Calu3 (cell line): ENCODE data around the gene MYO1B. TPM values are rescaled to one million over a fixed set of nuclear protein-coding genes. Genes with fewer than 3 reads are reported as not detected.

Experiments used
- BruUV-seq: library from RNA; stranded (reverse); fragments of 400-500 nt; replicated peaks from 2 replicates; lab custom pipeline; 2021; lab: Mats Ljungman, UMichigan
- CTCF ChIA-PET: fragments of 300-600 bp; sonication (Branson Sonifier 250); formaldehyde crosslinking; loops from one replicate; lab custom pipeline; 2022; ENCODE audit warnings: antibody characterized with exemption; lab: Charles Lee
- DNase-seq: peaks from one replicate; pipeline ENCODE4 v3.0.0; 2022
- H3K27ac Mint-ChIP-seq: one replicate; pipeline ENCODE4 v1.8.0; 2022; ENCODE audit warnings: mixed read lengths; ENCODE audit not compliant: unreplicated experiment
- H3K27me3 Mint-ChIP-seq: one replicate; pipeline ENCODE4 v1.8.0; 2022; ENCODE audit warnings: mixed read lengths; ENCODE audit not compliant: unreplicated experiment
- H3K36me3 Mint-ChIP-seq: one replicate; pipeline ENCODE4 v1.8.0; 2022; ENCODE audit warnings: mild to moderate bottlenecking, moderate library complexity, mixed read lengths; ENCODE audit not compliant: insufficient read depth, unreplicated experiment
- H3K4me1 Mint-ChIP-seq: one replicate; pipeline ENCODE4 v1.8.0; 2022; ENCODE audit warnings: mild to moderate bottlenecking, low read depth, mixed read lengths; ENCODE audit not compliant: unreplicated experiment
- H3K4me3 Mint-ChIP-seq: one replicate; pipeline ENCODE4 v1.8.0; 2022; ENCODE audit warnings: mild to moderate bottlenecking, low read depth, moderate library complexity, mixed read lengths; ENCODE audit not compliant: unreplicated experiment
- H3K9me3 Mint-ChIP-seq: one replicate; pipeline ENCODE4 v1.8.0; 2022; ENCODE audit warnings: low read depth, mixed read lengths; ENCODE audit not compliant: unreplicated experiment
- intact Hi-C: fragments of 100-400 bp; cut with micrococcal nuclease; formaldehyde crosslinking; loops from one replicate; pipeline ENCODE4 v1.10.0; 2022; ENCODE audit not compliant: unreplicated experiment
- total RNA-seq: library from RNA; stranded (reverse); gene quantifications from 2 replicates; pipeline ENCODE4 v1.2.3, GENCODE V29; 2022
- TF ChIP-seq, protein P1 (sequence below): fragments of 200-600 bp; IDR thresholded peaks from one replicate; pipeline ENCODE4 v1.8.0; 2022; ENCODE audit warnings: antibody characterized with exemption; ENCODE audit not compliant: unreplicated experiment

MYO1B gene
- total RNA-seq, 1 experiment from 2014 or later: 64.5 TPM

DNA sequence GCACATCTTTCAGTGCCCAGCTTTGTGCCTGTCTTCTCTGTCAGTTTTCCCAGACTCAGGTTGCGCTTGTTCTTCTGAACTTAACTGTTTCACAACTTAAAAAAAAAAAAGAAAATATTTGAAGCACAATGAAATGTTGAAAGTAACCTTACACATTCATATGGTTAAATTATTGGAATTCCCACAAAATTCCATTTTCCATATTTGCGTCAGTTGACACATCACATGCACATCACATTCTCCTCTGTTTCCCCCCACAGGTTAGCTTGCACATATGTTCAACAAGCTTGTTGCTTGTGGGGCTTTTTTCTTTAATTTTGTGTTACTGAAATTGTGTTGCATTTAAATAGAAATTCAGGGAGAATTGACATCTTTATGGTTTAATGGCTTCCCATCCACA is 8.3 kb downstream of the MYO1B start:
- no peak for DNase-seq
- no peak overlapping the region for H3K27ac Mint-ChIP-seq
- H3K9me3 Mint-ChIP-seq: no peaks in the 10 kb centered on the region
- H3K27me3 Mint-ChIP-seq: no peaks in the 10 kb centered on the region
- TF ChIP-seq, protein P1, sequence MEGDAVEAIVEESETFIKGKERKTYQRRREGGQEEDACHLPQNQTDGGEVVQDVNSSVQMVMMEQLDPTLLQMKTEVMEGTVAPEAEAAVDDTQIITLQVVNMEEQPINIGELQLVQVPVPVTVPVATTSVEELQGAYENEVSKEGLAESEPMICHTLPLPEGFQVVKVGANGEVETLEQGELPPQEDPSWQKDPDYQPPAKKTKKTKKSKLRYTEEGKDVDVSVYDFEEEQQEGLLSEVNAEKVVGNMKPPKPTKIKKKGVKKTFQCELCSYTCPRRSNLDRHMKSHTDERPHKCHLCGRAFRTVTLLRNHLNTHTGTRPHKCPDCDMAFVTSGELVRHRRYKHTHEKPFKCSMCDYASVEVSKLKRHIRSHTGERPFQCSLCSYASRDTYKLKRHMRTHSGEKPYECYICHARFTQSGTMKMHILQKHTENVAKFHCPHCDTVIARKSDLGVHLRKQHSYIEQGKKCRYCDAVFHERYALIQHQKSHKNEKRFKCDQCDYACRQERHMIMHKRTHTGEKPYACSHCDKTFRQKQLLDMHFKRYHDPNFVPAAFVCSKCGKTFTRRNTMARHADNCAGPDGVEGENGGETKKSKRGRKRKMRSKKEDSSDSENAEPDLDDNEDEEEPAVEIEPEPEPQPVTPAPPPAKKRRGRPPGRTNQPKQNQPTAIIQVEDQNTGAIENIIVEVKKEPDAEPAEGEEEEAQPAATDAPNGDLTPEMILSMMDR: no peak
- BruUV-seq: no TSS peak
- CTCF ChIA-PET: no interaction called here
- peaks cover 47% of the 10 kb centered on the region for H3K4me1 Mint-ChIP-seq
- H3K4me3 Mint-ChIP-seq: no peak overlapping the region
- intact Hi-C loops: no loop called here
- no peaks in the 10 kb centered on the region for H3K36me3 Mint-ChIP-seq

DNA sequence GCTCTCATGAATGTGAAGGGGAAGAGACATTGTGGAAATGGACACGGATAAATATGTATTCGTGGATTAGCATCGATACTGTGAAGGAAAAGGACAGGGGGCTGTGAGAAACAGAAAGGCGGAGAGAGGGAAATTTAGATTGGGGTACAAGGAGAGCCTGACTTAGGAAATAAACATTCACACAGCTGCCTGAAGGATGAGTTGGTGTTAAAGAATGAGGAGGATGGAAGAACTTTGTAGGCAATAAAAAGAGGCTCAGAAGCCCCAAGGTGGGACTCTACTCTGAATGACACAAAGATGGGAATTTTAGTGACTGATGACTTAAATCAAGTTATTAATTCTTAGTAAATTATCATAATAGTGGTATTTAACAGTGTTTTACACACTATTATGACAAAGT is 10.1 kb downstream of the MYO1B start:
- Mint-ChIP-seq H3K36me3 (no peaks in the 10 kb centered on the region), H3K27me3 (no peaks in the 10 kb centered on the region), H3K27ac (no peak overlapping the region), H3K4me1 (peaks cover 38% of the 10 kb centered on the region), H3K9me3 (no peaks in the 10 kb centered on the region), H3K4me3 (no peak overlapping the region)
- no TSS peak for BruUV-seq
- CTCF ChIA-PET: interaction anchor here (1.1 kb wide), 1 partner anchor 9 kb away, joined by 3 read pairs; no protein-coding TSS in a partner anchor
- intact Hi-C loops: no loop called here
- no peak for DNase-seq
- TF ChIP-seq, protein P1: no peak

DNA sequence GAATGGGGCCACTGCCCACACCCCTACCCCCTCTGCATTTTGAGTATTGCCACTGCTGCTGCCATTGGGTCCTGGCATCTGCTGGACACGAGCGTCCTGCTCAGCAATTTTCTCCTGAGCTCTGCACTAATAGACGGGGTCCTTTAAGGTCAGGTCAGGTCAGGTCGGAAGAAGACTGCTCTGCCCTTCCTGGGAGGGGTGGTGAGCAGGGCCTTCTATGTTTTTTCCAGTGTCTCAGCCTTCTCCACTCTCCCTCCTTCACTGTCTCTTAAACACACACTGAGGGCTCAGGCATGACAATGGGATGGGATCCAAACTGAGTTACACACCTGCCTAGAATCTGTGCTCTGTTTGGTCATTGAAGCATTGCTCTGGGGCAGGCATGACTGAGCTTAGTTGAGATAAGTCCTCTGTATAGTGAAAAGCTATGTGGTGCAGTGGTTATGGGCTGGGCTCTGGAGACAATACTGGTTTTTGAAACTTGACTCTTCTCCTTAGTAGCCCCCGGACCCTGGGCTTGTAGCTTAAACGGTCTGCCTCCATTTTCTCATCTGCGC is 10.6 kb downstream of the MYO1B start:
- DNase-seq: no peak
- Mint-ChIP-seq H3K4me1 (peaks cover 32% of the 10 kb centered on the region), H3K36me3 (no peaks in the 10 kb centered on the region), H3K27me3 (no peaks in the 10 kb centered on the region), H3K4me3 (no peak overlapping the region), H3K9me3 (no peaks in the 10 kb centered on the region), H3K27ac (no peak overlapping the region)
- BruUV-seq: no TSS peak
- CTCF ChIA-PET: interaction anchor here (1.1 kb wide), 1 partner anchor 8 kb away, joined by 3 read pairs; no protein-coding TSS in a partner anchor
- TF ChIP-seq, protein P1: no peak
- intact Hi-C loops: no loop called here

DNA sequence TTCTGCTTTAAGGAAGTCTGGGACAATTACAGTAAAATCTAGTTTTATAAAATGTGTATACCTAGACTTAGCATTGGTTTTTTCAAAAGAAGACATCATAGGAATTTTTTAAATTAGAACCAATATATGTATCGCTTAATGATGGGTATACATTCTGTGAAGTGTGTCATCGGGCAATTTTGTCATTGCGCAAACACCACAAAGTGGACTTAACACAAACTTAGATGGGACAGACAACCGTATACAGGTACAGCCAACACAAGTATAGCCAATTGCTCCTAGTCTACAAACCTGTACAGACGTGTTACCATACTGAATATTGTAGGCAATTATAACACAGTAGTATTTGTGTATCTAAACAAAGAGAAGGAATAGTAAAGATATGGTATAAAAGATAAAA is 12.7 kb downstream of the MYO1B start:
- intact Hi-C loops: no loop called here

More for the DNA sequence above, 12.7 kb downstream of the MYO1B start:
- Mint-ChIP-seq H3K36me3 (no peaks in the 10 kb centered on the region), H3K4me1 (peaks cover 27% of the 10 kb centered on the region), H3K4me3 (no peak overlapping the region), H3K27ac (no peak overlapping the region), H3K27me3 (no peaks in the 10 kb centered on the region), H3K9me3 (no peaks in the 10 kb centered on the region)
- CTCF ChIA-PET: no interaction called here
- TF ChIP-seq, protein P1: no peak
- DNase-seq: no peak
- BruUV-seq: no TSS peak
